SK-N-SH treated with all-trans-retinoic acid at 6 μM for 48 hours (cell line): ENCODE data around the gene TMEM213.

Source experiments
- ARNTL ChIP-seq: fragments of 450-650 bp; formaldehyde crosslinking; IDR thresholded peaks from 2 replicates; pipeline ENCODE4 v1.5.0; 2020; ENCODE audit warnings: low read depth, mild to moderate bottlenecking, moderate library complexity, borderline replicate concordance
- GLIS3 ChIP-seq: fragments of 250-450 bp; sonication (Bioruptor Pico); IDR thresholded peaks from 2 replicates; pipeline ENCODE4 v1.5.0; 2020; ENCODE audit warnings: mild to moderate bottlenecking, moderate library complexity
- ISL1 ChIP-seq: fragments of 250-450 bp; sonication (Bioruptor Pico); IDR thresholded peaks from 2 replicates; pipeline ENCODE4 v2.1.2; 2022; ENCODE audit warnings: mild to moderate bottlenecking, moderate library complexity
- OSR1 ChIP-seq: fragments of 250-450 bp; sonication (Bioruptor Pico); IDR thresholded peaks from 2 replicates; pipeline ENCODE4 v1.8.0; 2022; ENCODE audit warnings: moderate library complexity, mild to moderate bottlenecking, inconsistent platforms
- PATZ1 ChIP-seq: fragments of 250-450 bp; sonication (Bioruptor Pico); IDR thresholded peaks from 2 replicates; pipeline ENCODE4 v1.8.0; 2020; ENCODE audit warnings: mild to moderate bottlenecking, moderate library complexity, borderline replicate concordance
- RARB ChIP-seq: fragments of 250-450 bp; sonication (Bioruptor Pico); IDR thresholded peaks from 2 replicates; pipeline ENCODE4 v1.8.0; 2021; ENCODE audit warnings: mild to moderate bottlenecking, moderate library complexity
- TOX ChIP-seq: fragments of 250-450 bp; sonication (Bioruptor Pico); IDR thresholded peaks from 2 replicates; pipeline ENCODE4 v1.8.0; 2021; ENCODE audit warnings: mild to moderate bottlenecking, moderate library complexity, borderline replicate concordance
- TSHZ2 ChIP-seq: fragments of 250-450 bp; sonication (Bioruptor Pico); IDR thresholded peaks from 2 replicates; pipeline ENCODE4 v1.5.0; 2020; ENCODE audit warnings: mild to moderate bottlenecking, moderate library complexity
- ZC3H10 ChIP-seq: fragments of 250-450 bp; sonication (Bioruptor Pico); IDR thresholded peaks from 2 replicates; pipeline ENCODE4 v1.5.1; 2021; ENCODE audit warnings: mild to moderate bottlenecking, moderate library complexity
- ZFP30 ChIP-seq: fragments of 450-650 bp; formaldehyde crosslinking; IDR thresholded peaks from 2 replicates; pipeline ENCODE4 v1.5.0; 2022; ENCODE audit warnings: mild to moderate bottlenecking, moderate library complexity

- no peak for TF ChIP-seq ISL1 (CRISPR knock-in tag)
- TF ChIP-seq ZC3H10 (CRISPR knock-in tag), result no peak
- no peak for TF ChIP-seq ARNTL (CRISPR knock-in tag)
- TF ChIP-seq RARB (CRISPR knock-in tag), result no peak
- no peak for TF ChIP-seq OSR1 (CRISPR knock-in tag)
- TF ChIP-seq PATZ1 (CRISPR knock-in tag), result no peak
- TF ChIP-seq TSHZ2 (CRISPR knock-in tag), result no peak
- no peak for TF ChIP-seq TOX (CRISPR knock-in tag)
- no peak for TF ChIP-seq ZFP30 (CRISPR knock-in tag)
- no peak for TF ChIP-seq GLIS3 (CRISPR knock-in tag)
Measured at GRCh38 chr7:138866353-138866752, 68.6 kb downstream of the TMEM213 start.
